HG03442 (cell line): ENCODE results near the gene CTCFL.

Source experiments
- ATAC-seq: cut with Tn5 transposase; IDR thresholded peaks from one replicate; pipeline ENCODE4 v1.9.1; 2021; ENCODE audit warnings: mild to moderate bottlenecking, moderate library complexity; ENCODE audit not compliant: unreplicated experiment

The CTCFL gene, protein sequence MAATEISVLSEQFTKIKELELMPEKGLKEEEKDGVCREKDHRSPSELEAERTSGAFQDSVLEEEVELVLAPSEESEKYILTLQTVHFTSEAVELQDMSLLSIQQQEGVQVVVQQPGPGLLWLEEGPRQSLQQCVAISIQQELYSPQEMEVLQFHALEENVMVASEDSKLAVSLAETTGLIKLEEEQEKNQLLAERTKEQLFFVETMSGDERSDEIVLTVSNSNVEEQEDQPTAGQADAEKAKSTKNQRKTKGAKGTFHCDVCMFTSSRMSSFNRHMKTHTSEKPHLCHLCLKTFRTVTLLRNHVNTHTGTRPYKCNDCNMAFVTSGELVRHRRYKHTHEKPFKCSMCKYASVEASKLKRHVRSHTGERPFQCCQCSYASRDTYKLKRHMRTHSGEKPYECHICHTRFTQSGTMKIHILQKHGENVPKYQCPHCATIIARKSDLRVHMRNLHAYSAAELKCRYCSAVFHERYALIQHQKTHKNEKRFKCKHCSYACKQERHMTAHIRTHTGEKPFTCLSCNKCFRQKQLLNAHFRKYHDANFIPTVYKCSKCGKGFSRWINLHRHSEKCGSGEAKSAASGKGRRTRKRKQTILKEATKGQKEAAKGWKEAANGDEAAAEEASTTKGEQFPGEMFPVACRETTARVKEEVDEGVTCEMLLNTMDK

DNA sequence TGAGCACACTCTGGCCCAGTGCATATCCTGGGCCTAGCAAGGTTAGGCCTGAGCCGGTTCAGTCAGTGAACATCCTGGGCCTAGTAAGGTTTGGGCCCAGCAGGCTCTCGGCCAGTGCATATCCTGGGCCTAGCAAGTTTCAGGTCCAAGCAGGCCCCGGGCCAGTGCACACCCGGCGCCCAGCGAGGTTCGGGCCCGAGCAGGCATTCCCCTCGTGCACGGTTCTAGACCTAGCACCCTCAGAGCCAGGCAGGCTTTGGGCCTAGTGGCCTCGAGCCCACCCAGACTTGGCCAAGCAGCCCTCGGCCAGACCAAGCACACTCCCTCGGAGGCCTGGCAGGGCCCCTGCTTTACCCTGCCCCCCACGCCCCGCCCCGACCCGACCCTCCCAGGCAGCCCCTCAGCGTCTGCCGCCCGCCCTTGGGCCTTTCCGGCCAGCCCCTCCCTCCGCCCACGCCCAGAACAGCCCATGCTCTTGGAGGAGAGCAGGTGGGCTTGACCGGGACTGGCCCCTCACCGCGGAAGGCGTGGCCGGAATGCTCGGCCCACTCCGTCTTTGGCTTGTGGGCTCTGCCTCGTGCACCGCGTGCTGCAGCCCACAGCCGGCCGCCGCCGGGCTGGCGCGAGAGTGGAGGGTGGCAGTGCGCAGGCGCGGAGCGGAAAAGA, at the start of gene CTCFL:
Gene CTCFL (minus strand): TSS at position 630 of the 666 bp plus-strand sequence. CDS start 935 bp downstream, outside the sequence.
- no peak for ATAC-seq

GRCh38 chr20:57573894-57574293, 49.0 kb upstream of the CTCFL start:
- no peak for ATAC-seq

DNA sequence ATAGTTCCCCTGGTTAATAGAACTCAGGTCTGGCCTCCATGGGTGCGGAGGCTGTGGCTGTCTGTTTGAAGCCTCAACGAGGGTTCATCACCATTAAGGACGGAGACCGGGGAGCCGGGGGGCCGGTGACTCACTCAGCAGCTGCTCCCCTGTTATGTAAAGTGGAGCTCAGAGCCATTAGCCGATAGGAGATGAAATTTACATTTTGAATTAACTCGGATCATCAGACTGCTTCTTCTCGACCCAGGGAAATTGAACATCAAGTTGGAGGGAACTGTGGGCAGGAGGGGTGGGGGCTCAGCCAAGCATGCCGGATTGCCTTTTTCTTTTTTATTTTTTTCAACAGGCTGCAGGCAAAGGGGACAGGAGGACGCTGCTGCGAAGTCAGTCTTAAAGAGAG, 48.3 kb upstream of the CTCFL start:
- ATAC-seq, result no peak

GRCh38 chr20:57571782-57572416, 47.0 kb upstream of the CTCFL start:
- ATAC-seq, result no peak

DNA sequence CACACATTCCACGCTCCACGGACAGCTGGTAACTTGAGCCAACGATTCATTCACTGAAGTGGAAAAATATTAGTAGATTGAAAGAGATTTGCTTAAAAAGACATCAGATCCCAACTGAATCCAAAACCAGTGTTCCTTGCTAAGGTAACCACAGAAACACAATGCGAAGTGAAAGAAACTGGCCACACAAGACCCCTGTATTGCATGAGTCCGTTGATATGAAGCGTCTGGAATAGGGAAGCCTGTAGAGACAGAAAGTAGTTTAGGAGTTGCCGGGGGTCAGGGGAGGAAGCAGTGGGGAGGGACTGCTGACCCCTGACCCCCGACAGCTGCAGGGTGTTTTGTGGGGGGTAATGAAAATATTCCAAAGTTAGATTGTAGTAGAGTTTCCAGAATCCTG, 46.0 kb upstream of the CTCFL start:
- ATAC-seq, result no peak

DNA sequence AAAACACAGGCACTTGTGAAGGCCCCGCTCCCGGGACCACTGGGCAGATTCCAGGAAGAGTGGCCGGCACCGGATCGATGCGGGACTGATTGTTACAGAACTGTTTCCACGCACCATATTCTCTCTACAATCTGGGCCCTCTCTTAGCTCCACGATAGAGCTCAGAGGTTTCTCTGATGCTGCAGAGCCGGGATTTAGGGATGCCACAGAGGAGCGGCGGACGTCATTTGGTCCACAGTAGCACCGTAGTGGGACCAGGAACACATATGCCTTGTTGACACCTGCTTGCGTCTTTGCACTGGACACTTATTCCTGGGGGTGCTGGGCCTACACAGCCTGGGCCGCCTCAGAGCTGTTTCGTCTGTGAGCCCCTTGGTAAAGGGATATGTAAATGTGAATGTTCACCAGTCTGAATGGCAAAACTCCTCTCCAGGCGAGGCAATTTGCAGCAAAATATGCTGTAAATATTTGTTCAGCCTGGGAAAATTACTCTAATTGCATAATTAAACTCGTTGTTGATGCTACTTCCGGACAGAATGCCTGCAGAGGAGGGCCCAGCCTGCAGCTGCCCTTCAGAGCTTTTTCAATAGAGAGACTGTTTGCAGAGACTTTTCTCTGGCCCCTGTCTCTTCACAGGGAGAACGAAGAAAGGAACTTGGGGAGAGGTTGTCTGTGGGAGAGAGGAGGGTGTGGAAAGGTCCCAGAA, 45.4 kb upstream of the CTCFL start:
- no peak for ATAC-seq

DNA sequence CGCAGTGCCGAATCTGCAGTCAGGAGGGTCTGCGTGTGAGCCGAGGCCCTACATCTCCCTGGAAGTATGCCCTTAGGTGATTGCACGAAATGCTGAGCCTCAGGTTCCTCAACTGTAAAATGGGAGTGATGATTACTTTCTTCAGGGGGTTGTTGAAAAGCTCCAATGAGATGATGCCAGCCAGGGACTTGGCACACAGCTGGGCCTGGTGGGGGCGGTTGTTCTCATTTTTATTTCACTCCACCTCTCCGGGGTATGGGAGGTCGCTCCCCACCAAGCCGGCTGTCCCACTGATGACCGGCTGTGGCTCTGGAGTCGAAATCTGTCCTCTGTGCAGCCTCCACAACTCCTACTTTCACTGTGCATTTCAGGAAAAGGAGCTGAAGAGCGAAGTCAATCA, 44.0 kb upstream of the CTCFL start:
- no peak for ATAC-seq

- ATAC-seq, result no peak
These were observed 43.4 kb upstream of the CTCFL start for GRCh38 chr20:57568088-57568896.

DNA sequence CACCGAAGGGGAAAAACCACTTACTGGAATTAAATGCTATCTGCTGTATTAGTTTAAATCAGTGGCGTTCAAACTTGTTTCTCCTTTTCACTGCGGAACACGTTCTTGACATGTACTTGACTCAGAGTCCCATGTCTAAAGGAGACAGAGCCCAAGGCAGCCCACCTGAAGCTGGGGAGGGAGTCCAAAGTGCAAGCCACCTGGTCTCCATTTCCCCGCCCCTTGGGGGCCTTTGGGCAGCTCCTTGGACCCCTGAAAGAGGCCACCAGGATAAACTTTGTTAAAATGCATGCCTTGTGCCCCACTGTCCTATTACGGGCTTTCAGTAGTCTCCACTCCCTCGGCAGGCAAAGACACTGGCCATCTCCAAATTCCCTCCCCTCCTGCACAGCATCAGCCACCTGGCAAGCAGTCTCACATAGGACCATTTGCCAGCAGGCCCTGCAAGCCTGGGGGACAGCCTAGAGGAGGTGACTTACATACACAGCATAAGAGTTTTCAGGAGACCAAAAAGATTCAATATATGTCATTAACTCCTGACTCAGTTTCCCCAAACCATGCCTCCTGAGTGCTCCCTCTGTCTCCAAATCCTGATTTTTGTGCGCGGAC, 42.6 kb upstream of the CTCFL start:
- ATAC-seq, result no peak

DNA sequence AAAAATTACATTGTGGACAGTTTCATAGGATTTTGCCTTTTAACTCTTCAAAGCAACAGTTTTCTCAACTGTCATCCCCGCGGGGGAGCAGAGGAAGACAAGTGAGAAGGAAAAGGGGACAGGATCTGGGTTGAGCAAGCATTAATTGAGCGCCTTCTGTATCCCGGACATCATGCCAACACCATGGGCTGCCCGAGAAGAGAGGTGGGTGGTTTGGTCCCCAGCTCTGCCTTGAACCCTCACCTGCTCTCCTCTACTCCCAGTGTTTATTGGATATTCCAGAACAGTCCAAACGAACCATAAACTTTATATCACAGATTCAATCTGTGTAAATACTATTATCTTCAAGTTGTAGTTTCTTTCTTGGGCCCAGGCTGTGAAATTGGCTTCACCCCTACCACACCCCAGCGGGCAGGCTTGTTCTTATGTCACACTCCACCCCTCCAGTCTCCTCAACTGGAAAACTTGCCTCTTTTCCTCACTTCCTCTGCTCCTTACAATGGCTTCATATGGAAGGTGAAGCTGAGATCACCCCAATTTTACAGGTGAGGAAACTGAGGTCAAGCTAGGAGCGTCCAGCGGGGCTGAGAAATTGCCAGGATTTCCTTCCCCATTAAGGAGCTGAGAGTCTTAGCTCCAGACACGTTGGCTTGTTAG, 42.0 kb upstream of the CTCFL start:
- no peak for ATAC-seq

DNA sequence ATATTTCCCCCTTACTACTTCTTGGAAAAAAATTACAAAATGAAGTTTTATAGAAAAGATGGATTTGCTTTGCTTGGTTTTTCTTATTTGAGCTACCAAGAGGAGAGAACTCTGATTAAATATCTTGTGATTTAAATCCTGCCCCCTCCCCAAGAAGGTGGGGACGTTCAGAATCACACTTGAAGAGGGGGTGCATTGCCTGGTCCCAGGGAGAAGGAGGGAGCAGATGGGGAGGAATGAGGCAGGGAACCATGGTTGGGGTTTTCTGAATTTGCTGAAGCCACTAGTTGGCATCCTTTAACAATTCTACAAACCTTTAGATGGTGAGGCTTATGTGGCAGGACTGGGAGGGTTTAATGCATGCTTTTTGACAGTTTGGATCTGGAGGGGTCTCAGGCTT, 41.5 kb upstream of the CTCFL start:
- ATAC-seq, result no peak

DNA sequence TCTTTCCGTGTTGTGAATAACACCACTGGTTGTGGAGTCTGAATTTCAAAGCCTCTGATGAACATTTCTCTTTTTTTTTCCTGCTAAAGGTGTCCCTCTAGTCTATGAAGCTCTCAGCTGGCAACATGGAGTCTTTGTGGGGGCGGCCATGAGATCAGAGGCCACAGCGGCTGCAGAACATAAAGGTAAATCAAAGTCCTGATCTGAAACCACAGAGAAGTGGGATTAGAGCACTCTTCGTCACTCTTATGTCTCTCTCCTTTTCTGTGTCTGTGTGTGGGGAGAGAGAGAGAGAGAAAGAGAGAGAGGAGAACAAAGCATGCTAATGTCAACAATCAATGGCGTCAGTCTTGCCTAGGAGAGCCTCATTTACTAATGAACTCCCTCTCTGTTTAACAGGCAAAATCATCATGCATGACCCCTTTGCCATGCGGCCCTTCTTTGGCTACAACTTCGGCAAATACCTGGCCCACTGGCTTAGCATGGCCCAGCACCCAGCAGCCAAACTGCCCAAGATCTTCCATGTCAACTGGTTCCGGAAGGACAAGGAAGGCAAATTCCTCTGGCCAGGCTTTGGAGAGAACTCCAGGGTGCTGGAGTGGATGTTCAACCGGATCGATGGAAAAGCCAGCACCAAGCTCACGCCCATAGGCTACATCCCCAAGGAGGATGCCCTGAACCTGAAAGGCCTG, 40.2 kb upstream of the CTCFL start:
- ATAC-seq, result no peak

- ATAC-seq, result no peak
These were observed 39.4 kb upstream of the CTCFL start for GRCh38 chr20:57564180-57564802.

DNA sequence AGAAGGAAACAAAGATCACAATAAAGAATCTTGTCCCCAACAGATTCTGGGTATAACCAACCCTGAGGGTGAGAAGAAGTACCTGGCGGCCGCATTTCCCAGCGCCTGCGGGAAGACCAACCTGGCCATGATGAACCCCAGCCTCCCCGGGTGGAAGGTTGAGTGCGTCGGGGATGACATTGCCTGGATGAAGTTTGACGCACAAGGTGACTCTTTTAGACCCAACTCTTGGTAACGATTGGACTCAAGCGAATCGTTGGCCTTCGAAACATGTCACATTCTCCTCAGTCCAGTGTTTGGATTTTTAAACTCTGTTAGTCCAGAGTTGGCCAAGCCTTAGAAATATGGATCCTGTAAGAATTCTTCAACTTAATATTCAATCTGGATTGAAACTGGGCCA, 38.6 kb upstream of the CTCFL start:
- ATAC-seq, result no peak

DNA sequence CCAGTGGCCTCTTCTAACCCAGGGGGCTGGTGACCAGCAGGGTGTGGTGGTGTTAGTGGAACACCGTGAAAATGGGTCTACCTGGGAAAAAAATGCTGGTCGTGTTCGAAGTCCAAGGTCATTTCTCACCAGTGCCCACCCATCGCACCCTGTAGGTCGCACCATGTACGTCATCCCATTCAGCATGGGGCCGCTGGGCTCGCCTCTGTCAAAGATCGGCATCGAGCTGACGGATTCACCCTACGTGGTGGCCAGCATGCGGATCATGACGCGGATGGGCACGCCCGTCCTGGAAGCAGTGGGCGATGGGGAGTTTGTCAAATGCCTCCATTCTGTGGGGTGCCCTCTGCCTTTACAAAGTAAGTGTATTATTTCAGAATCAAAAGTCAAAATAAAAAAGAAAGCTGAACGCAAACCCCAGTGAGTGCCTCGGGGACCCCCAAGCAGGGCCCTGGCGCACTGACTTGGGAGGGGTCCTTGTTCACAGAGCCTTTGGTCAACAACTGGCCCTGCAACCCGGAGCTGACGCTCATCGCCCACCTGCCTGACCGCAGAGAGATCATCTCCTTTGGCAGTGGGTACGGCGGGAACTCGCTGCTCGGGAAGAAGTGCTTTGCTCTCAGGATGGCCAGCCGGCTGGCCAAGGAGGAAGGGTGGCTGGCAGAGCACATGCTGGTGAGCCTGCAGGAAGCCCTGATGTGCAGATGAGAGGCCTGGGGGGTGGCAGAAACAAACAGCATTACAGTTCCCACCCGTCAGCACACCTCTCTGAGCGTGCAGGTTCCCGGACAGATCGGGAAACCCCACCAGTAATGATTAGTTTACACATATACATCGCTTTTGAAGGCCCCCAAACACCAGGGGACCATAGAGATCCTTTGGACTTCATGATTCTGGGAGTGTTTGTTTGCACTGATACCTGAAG, 37.9 kb upstream of the CTCFL start:
- no peak for ATAC-seq

DNA sequence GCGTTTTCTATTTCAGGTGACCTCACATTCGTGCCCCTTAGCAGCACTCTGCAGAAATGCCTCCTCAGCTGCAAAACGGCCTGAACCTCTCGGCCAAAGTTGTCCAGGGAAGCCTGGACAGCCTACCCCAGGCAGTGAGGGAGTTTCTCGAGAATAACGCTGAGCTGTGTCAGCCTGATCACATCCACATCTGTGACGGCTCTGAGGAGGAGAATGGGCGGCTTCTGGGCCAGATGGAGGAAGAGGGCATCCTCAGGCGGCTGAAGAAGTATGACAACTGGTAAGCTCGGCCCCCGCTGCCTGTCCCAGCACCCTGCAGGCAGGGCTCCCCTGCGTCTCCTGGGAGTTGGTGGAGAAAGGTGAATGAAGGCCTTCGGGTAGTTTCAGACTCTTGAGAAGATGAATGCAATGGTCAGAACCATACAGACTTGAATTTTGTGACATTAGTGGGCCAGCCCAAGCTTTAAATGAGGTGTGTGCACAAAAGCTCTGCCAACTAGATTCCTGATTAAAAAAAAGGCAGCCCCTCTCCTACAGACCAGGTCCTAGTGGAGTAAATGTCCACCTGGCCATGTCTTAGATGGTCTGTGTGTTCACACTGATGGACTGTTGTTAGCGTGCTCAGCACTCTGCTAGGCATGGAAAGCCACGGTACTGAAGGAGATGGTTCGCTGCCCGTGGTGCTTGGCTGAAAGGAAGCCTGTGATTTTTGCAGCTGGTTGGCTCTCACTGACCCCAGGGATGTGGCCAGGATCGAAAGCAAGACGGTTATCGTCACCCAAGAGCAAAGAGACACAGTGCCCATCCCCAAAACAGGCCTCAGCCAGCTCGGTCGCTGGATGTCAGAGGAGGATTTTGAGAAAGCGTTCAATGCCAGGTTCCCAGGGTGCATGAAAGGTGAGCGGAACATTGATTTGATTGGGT, 36.7 kb upstream of the CTCFL start:
- no peak for ATAC-seq
